ENCODE data around the gene NLK. TPM values are rescaled to one million over a fixed set of nuclear protein-coding genes. Genes with fewer than 3 reads are reported as not detected.

Gene NLK
- total and polyA plus RNA-seq, 2 donors (not counting 1 experiment from before 2014, with no cell fraction given): 12.7 to 24.8 TPM

GRCh38 chr17:28226563-28227315 lies 184.3 kb downstream of the NLK start:
- WGBS (ENCODE audit: insufficient coverage): 78% methylated on average over 22 of the region's 28 CpGs
- H3K27me3 ChIP-seq (replicated peaks in 1 of 4; ENCODE audit: control extremely low read depth in 1 of 4, control insufficient read depth in 3 of 4, insufficient read depth in 4 of 4, low read length in 3 of 4): peaks cover 0 to 47% (median 16%) of the 10 kb centered on the region in 4 experiments

More at GRCh38 chr17:28226563-28227315, 184.3 kb downstream of the NLK start:
- ChIA-PET POLR2A (no interaction called here), CTCF (no interaction called here)
- no peak overlapping the region for H3K4me3 Mint-ChIP-seq
- TF ChIP-seq CTCF (IDR thresholded peaks at IDR 0.05) (no peak), EZH2 (IDR thresholded peaks at IDR 0.05; ENCODE audit: borderline replicate concordance, insufficient read depth, low read depth, low read length, poor library complexity, severe bottlenecking) (no peak)
- Histone ChIP-seq H2AFZ (ENCODE audit: insufficient read depth, low read depth, low read length, poor library complexity, severe bottlenecking) (peak overlapping the region; percentile 58), H3K27ac (ENCODE audit: low read length in 2 of 2) (no peak overlapping the region), H3K79me2 (ENCODE audit: control insufficient read depth, insufficient read depth, low read length) (no peaks in the 10 kb centered on the region), H3K4me3 (ENCODE audit: control extremely low read depth in 1 of 5, extremely low read depth in 1 of 5, insufficient read depth in 1 of 5, low read depth in 2 of 5, low read length in 4 of 5) (peak overlapping the region in 1 of 5 experiments; percentile 56), H3K9ac (ENCODE audit: low read length) (peak overlapping the region; percentile 54), H4K20me1 (ENCODE audit: control insufficient read depth, insufficient read depth, low read length, poor library complexity, severe bottlenecking) (no peaks in the 10 kb centered on the region), H3K4me2 (replicated peaks; ENCODE audit: low read depth, low read length, poor library complexity, severe bottlenecking) (peak overlapping the region; percentile 84), H3K9me3 (ENCODE audit: control extremely low read depth in 1 of 3, control insufficient read depth in 2 of 3, insufficient read depth in 1 of 3, low read length in 2 of 3) (peaks cover 0 to 20% (median 0%) of the 10 kb centered on the region in 3 donors), H3K4me1 (ENCODE audit: control insufficient read depth in 2 of 2, insufficient read depth in 2 of 2, low read length in 2 of 2) (peaks cover 12 to 16% of the 10 kb centered on the region in 2 donors), H3K36me3 (replicated peaks in 1 of 2; ENCODE audit: control extremely low read depth in 1 of 2, control insufficient read depth in 1 of 2, extremely low read depth in 1 of 2, insufficient read depth in 2 of 2, low read length in 1 of 2) (no peaks in the 10 kb centered on the region)
- DNase-seq: no peak
- peaks cover 11% of the 10 kb centered on the region for H3K4me1 Mint-ChIP-seq
- ATAC-seq (ENCODE audit: low read depth): no peak
- H3K27me3 Mint-ChIP-seq: peaks cover 44% of the 10 kb centered on the region
- no peak overlapping the region for H3K27ac Mint-ChIP-seq
- intact Hi-C loops (cut with micrococcal nuclease): no loop called here
- no peaks in the 10 kb centered on the region for H3K9me3 Mint-ChIP-seq (ENCODE audit: insufficient read depth)

Measured in B cell (primary cell).